Uterus (tissue), 4 donors: Measurements from ENCODE around the gene NOVA2. TPM values are rescaled to one million over a fixed set of nuclear protein-coding genes. Genes with fewer than 3 reads are reported as not detected.
A peak's percentile ranks its signal among the peaks of the same experiment; 100 is the strongest.

Experiments
- DNase-seq, 2 donors: peaks; one replicate each; pipeline ENCODE4 v3.0.0-alpha.2; 2019 to 2020
- H3K27ac ChIP-seq, 2 donors: fragments of 200-600 bp; sonication (generic); 1 replicate in 1 of 2; 2 replicates in 1 of 2; pipeline ENCODE4 v1.5.1; 2016 to 2018
- H3K27me3 ChIP-seq, 2 donors: fragments of 200-600 bp; sonication (generic); one replicate each; pipeline ENCODE4 v1.5.1; 2018 to 2019; ENCODE audit warnings: control low read depth in 1 of 2
- H3K36me3 ChIP-seq, 2 donors: fragments of 200-600 bp; sonication (generic); one replicate each; pipeline ENCODE4 v1.5.1; 2019; ENCODE audit warnings: control low read depth in 1 of 2
- H3K4me1 ChIP-seq, 2 donors: fragments of 200-600 bp; sonication (generic); one replicate each; pipeline ENCODE4 v1.5.1; 2018 to 2019; ENCODE audit warnings: control low read depth in 1 of 2
- H3K4me3 ChIP-seq, 2 donors: fragments of 200-600 bp; sonication (generic); 1 replicate in 1 of 2; 2 replicates in 1 of 2; pipeline ENCODE4 v1.5.1; 2018 to 2019; ENCODE audit warnings: mild to moderate bottlenecking in 1 of 2
- H3K9me3 ChIP-seq, 2 donors: fragments of 200-600 bp; sonication (generic); one replicate each; pipeline ENCODE4 v1.5.1; 2019; ENCODE audit warnings: control low read depth in 1 of 2
- POLR2A ChIP-seq, 2 donors: fragments of 450-650 bp; IDR thresholded peaks; one replicate each; pipeline ENCODE4 v1.6.1; 2016; ENCODE audit warnings: antibody characterized with exemption in 2 of 2, mild to moderate bottlenecking in 1 of 2, moderate library complexity in 1 of 2
- intact Hi-C: fragments of 100-400 bp; cut with DNase I; formaldehyde crosslinking; loops from one replicate; pipeline ENCODE4 v1.15.1; 2023; ENCODE audit warnings: low total_unique reads
- total RNA-seq, 4 donors: library from RNA; depleted of rRNA in 3 of 4; stranded (reverse); fragments of >200 nt in 3 of 4; gene quantifications; one replicate each; pipeline versions ENCODE4 v1.1.0 to v1.2.4, GENCODE V29; 2014 to 2023
- TF ChIP-seq, protein P1 (sequence below), 4 experiments: fragments of 200-600 bp in 2 of 4; fragments of 450-650 bp in 2 of 4; sonication (generic) in 2 of 4; IDR thresholded peaks; one replicate each; pipeline ENCODE4 v1.5.1; 2016 to 2019; ENCODE audit warnings: antibody characterized with exemption in 4 of 4, mild to moderate bottlenecking in 2 of 4, moderate library complexity in 1 of 4
- donor health status: DM: yes; HTN: yes; CAD: no.

NOVA2 gene
- total RNA-seq, 4 donors from 2014 or later = 1.5 to 17.6 (median 2.4) TPM

- Histone ChIP-seq H3K27me3 (peaks cover 0 to 13% of the 10 kb centered on the region in 2 donors), H3K4me3 (no peak overlapping the region), H3K9me3 (no peaks in the 10 kb centered on the region), H3K4me1 (peaks cover 0 to 16% of the 10 kb centered on the region in 2 donors), H3K27ac (no peak overlapping the region), H3K36me3 (no peaks in the 10 kb centered on the region)
- DNase-seq = no peak
- intact Hi-C loops = no loop called here
- TF ChIP-seq, protein P1, sequence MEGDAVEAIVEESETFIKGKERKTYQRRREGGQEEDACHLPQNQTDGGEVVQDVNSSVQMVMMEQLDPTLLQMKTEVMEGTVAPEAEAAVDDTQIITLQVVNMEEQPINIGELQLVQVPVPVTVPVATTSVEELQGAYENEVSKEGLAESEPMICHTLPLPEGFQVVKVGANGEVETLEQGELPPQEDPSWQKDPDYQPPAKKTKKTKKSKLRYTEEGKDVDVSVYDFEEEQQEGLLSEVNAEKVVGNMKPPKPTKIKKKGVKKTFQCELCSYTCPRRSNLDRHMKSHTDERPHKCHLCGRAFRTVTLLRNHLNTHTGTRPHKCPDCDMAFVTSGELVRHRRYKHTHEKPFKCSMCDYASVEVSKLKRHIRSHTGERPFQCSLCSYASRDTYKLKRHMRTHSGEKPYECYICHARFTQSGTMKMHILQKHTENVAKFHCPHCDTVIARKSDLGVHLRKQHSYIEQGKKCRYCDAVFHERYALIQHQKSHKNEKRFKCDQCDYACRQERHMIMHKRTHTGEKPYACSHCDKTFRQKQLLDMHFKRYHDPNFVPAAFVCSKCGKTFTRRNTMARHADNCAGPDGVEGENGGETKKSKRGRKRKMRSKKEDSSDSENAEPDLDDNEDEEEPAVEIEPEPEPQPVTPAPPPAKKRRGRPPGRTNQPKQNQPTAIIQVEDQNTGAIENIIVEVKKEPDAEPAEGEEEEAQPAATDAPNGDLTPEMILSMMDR (IDR thresholded peaks at IDR 0.05) = no peak
- no peak for TF ChIP-seq POLR2A (IDR thresholded peaks at IDR 0.05)
Observed at GRCh38 chr19:46017095-46017429, 43.4 kb upstream of the NOVA2 start.

DNA sequence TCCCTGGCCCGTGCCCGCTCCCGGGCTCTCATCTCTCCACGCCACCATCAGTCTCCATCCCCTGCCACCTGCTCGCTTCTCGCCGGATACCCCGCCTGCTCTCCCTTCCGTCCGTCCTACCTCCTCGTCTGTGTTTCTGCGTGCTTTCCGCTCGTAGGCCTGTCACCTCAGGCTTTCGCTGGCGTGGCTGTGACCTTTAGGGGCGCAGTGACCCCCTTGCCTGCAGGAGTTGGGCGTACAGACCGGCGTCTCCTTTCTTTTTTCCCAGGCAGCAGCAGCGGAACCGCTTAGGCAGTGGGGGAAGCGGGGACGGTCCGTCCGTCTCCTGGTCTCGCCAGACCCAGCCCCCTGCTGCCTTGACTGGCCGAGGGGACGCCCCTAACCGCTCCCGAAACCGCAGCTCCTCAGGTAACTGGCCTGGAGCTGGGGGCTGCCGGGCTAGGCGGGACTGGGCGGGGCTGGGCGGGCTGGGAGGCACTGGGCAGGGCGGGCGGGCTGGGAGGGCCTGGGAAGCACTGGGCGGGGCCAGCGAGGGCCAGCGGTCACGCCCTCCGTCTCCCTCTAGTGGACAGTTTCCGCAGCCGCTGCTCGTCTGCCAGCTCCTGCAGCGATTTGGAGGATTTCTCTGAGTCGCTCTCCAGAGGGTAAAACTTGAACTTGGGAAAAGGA is 42.9 kb upstream of the NOVA2 start:
- peak; percentile 71 to 82 for DNase-seq
- peak overlapping the region in 1 of 2 donors; percentile 22 for H3K27ac ChIP-seq

DNA sequence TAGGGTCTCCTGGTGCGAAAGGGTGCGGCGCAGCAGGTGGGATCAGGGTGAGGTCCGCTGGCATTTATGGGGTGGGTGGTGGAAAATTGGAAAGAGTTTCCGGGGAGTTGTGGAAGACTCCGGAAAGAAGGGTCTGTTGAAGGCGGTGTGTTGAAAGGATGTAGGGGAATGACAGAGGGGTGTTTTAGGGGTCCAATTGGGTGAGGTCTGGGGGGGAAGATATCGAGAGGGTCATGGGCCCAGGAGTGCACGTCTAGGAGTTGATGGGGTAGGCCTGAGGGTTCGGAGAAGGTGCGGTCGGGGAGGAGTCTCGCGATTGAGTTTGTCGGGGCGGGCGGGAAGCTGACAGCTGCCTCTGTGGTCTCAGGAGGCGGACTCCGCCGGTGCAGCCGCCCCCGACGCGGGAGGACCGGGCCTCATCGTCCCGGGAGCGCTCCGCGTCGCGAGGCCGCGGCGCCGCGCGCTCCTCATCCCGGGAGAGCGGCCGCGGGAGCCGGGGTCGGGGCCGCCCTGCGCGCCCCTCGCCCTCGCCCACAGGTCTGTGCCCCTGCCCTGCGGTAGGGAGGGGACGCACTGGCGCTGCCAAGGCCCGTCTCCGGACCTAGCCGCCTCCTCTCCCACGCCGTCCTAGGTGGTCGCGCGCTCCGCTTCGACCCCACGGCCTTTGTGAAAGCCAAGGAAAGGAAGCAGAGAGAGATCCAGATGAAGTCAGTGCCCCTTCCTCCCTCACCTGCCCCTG is 42.2 kb upstream of the NOVA2 start:
- intact Hi-C loops = no loop called here
- H3K27me3 ChIP-seq = peaks cover 0 to 13% of the 10 kb centered on the region in 2 donors

More for the DNA sequence above, 42.9 kb upstream of the NOVA2 start:
- intact Hi-C loops = no loop called here
- Histone ChIP-seq H3K4me3 (peak overlapping the region; percentile 41 to 49), H3K36me3 (no peaks in the 10 kb centered on the region), H3K9me3 (no peaks in the 10 kb centered on the region), H3K27me3 (peaks cover 0 to 13% of the 10 kb centered on the region in 2 donors), H3K4me1 (peaks cover 0 to 16% of the 10 kb centered on the region in 2 donors)
- TF ChIP-seq, protein P1 (IDR thresholded peaks at IDR 0.05) = peak; percentile 62 to 94 (median 80)
- TF ChIP-seq POLR2A (IDR thresholded peaks at IDR 0.05) = no peak

DNA sequence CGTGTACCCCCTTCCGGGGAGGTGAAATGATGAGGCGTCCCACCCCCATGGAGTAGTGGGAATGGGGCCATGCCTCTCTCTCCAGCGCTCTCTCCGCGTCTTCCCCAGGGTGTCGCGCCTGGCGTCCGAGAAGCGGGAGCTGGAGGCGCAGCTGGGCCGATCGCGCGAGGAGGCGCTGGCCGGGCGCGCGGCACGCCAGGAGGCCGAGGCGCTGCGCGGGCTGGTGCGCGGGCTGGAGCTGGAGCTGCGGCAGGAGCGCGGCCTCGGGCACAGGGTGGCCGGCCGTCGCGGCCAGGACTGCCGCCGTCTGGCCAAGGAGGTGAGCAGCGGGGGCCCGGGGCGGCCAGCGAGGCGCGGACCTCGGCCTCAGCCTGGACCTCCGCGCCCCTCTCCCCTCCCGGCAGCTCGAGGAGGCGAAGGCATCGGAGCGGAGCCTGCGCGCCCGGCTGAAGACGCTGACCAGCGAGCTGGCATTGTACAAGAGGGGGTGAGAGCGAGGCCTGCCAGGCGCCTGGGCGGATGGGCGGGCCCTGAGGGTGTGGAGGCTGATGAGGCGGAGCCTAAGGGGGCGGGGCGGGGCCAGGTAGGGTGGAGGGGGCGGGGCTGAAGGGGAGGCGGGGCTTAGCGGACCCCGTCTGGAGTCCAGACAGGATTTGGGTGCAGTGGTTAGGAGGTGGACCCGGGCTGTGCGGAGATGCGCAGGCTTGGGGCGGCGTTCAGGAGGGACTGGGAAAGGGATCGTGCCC is 41.4 kb upstream of the NOVA2 start:
- intact Hi-C loops = no loop called here
- H3K27me3 ChIP-seq = peaks cover 0 to 13% of the 10 kb centered on the region in 2 donors
- no peak overlapping the region for H3K27ac ChIP-seq

More for the DNA sequence above, 42.2 kb upstream of the NOVA2 start:
- Histone ChIP-seq H3K4me1 (peaks cover 0 to 16% of the 10 kb centered on the region in 2 donors), H3K4me3 (peak overlapping the region; percentile 41 to 49), H3K27ac (no peak overlapping the region), H3K36me3 (no peaks in the 10 kb centered on the region), H3K9me3 (no peaks in the 10 kb centered on the region)
- TF ChIP-seq, protein P1 (IDR thresholded peaks at IDR 0.05) = no peak
- TF ChIP-seq POLR2A (IDR thresholded peaks at IDR 0.05) = no peak
- DNase-seq = no peak

More for the DNA sequence above, 41.4 kb upstream of the NOVA2 start:
- Histone ChIP-seq H3K4me1 (peaks cover 0 to 16% of the 10 kb centered on the region in 2 donors), H3K36me3 (no peaks in the 10 kb centered on the region), H3K9me3 (no peaks in the 10 kb centered on the region), H3K4me3 (no peak overlapping the region)
- TF ChIP-seq, protein P1 (IDR thresholded peaks at IDR 0.05) = no peak
- TF ChIP-seq POLR2A (IDR thresholded peaks at IDR 0.05) = peak in 1 of 2 donors; percentile 33
- DNase-seq = peak; percentile 46 to 55
